GM18498 (cell line): Measurements from ENCODE around the gene SLX9.

Experiments used
- ATAC-seq: cut with Tn5 transposase; IDR thresholded peaks from one replicate; pipeline ENCODE4 v1.9.1; 2021; ENCODE audit warnings: mild to moderate bottlenecking, moderate library complexity; ENCODE audit not compliant: unreplicated experiment

The SLX9 gene

DNA sequence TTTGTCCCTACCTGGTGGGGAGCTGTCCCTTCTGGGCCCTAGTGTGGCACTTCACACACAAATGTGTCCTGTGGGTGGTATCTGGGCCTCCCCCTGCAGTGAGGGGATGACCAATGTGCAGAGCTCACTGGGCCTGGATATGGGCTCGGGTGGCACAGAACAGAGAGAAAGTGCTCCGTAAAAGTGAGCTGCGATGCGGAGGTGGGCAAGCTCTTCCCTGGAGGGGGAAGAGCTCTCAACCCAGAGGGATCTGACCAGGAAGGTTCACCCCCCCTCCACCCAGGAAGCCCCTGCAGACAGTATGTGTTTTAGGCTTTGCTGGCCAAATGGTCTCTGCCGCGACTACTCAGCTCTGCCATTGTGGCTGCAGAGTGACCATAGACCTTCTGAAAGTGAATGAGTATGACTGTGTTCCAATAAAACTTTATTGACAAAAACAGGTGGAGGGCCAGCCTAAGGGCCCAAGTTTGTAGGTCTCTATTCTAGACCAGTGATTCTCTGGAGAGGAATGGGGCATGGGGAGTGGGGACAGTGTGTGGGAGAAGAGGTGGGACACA, 10.5 kb upstream of the SLX9 start:
- no peak for ATAC-seq

DNA sequence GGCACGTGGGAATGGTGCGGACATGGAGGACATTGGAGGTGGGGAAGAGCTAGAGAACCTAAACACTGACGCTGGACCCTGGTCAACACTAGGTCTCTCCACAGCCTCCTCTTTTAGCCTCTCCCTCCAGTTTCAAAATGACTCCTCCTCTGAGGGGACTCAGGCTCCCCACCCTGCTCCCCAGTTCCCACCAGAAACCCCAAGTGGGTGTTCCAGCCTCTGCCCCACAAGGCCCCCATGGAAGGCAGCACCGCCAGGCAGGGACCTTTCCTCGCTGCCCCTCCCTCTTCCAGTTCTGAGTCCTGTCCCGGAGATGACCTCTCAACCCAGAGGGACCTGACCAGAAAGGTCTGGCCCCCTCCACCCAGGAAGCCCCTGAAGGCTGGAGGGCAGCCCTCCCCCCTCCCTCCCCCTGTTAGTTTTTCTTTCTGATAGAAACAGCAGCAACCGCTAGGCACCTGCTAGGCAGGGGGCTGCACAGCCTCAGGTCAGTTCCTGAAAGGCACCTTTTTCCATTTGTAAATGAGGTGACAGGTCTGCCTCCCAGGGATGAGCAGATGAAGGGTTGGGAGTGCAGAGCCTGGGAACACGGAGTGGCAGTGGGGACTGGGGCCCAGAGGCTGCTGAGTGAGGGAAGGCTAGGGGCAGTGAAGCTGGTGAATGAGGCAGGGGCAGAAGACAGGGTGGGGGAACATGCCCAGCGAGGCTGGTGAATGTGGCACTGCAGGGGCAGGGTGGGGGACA, 9.9 kb upstream of the SLX9 start:
- no peak for ATAC-seq

DNA sequence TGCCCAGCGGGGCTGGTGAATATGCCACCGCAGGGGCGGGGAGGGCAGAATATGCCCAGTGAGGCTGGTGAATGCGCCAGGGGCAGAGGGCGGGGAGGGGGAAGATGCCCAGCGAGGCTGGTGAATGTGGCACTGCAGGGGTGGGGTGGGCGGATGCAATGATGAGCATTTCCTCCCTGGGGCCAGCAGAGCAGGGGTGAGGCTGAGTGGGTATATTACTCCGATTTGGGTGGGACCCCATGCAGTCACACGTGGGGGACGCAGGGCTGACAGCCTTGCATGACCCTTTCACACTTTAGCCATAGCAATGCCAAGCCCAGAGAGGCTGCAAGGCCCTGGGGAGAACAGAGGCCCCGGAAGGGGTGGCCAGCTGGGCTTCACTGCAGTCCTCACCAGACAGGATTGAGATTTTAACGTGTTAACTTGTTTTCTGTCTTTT, 9.3 kb upstream of the SLX9 start:
- ATAC-seq: no peak

DNA sequence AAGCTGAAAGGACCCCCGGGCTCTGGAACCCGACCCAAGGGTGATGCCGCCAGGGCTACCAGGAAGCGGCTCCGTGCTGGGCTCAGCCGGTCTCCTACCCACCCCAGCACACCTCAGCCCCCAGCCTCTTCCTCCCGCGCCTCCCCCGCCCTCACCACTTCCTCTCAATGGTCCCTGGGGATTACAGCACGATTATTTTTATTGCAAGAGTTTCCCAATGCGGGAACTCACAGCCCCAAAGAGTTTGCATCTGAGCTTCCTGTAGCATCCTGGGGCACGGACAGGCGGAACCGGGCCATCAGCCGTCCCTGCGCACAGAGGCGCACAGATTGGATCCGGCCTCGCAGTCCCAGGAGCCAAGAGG, 8.7 kb upstream of the SLX9 start:
- ATAC-seq: no peak

DNA sequence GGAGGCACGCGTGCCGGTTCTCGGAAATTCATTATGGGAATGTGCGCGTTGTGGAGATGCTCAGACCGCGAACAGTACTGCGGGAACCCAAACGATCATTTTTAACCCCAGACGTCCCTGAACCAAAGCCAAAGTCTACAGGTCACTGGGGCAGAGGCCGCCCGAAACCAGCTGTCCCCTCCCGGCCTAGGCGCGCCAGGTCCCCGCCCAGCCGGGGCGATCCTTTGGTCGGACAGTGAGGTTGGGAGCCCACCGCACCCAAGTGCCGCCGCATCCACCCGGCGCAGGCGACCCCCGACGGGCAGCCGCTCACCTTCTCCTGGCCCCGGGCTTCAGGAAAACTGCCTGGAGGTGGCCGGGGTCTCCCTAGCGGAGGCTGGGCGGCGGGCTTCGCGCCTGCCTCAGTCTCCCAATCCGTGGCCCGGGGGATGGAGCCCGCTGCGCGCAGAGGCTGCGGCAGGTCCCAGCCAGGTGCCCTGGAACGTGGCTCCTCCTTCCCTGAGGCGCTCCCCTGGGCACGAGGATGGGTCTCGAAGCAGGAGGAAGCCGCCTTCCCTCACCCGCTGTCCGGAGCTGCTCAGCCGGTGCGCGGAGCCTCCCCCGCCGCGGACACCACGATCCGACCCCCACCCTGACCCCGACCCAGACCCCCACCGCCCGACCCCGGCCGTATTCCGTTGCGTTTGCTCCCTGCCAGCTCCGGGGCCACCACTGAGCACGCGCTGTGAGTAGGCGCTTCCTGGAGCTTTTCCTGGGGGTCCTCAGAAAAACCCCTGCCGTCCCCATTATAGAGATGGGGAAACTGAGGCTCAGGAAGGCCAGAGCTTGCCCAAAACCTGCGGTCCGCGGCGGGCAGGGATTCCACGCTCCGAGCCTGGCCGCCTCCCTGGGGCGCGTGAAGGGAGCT, 8.1 kb upstream of the SLX9 start:
- ATAC-seq: no peak

DNA sequence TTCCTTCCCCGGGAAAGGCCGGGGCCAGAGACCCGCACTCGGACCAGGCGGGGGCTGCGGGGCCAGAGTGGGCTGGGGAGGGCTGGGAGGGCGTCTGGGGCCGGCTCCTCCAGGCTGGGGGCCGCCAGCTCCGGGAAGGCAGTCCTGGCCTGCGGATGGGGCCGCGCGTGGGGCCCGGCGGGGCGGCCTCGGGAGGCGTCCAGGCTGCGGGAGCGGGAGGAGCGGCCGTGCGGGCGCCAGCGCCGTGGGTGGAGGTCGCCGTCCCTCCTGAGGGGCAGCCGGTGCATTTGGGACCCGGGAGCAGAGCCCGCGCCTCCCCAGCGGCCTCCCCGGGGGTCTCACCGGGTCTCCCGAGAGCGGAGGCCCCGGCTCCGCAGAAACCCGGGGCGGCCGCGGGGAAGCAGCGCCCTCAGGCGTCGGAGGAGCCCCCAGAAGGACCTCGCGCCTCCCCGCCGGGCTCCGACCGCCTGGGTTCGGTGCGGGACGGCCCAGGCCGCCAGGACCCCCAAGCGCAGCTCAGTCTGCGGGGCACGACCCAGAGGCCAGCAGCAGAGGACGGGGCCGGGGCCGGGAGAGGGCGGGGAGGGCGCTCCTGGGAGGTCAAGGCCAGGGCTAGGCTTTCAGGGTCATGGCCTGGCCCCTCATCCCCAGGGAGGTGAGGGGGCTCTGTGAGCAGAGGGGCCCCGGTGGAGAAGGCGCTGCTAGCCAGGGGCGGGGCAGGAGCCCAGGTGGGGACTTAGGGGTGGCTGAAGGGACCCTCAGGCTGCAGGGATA, 7.2 kb upstream of the SLX9 start:
- ATAC-seq: no peak

DNA sequence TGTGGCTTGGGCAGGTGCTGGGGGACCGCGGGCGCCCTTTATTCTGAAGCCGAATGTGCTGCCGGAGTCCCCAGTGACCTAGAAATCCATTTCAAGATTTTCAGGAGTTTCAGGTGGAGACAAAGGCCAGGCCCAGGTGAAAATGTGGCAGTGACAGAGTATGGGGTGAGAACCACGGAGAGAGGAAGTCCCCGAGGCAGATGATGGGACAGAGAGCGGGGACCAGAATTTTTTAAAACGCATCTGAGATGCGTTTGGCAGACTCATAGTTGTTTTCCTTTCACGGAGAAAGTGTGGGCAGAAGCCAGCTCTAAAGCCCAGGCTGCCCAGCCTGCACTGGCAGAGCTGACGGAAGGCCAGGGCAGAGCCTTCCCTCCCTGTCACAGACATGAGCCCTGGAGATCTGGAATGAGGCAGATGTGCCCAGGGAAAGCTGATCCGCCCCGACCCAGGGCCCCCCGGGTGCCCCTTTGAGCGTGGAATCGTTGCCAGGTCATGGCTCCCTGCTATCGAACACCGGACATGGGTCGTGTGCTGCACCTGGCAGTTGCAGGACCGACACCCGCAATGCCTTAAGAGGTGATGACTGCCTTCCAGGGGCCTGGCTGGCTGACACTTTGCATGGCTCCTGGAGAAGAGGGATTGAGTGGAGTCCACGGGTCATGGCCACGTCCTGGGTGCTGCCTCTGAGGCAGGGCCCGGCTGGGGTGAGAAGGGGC, 6.5 kb upstream of the SLX9 start:
- ATAC-seq: no peak

DNA sequence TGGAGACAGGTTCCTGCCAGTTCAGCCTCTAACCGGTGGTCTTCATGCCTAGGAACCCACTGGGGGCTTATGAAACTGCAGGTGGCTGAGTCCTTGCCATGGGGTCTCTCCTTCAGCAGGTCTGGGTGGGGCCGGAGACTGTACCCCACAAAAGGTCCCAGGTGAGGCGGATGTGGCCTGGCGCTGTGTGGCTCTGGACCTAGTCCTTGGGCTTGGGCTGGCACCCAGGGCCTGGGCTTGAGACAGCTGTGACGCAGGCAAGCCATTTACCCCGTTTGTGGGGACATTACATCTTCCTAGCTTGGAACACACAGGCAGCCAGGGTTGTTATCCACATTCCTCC, 5.9 kb upstream of the SLX9 start:
- ATAC-seq: no peak

DNA sequence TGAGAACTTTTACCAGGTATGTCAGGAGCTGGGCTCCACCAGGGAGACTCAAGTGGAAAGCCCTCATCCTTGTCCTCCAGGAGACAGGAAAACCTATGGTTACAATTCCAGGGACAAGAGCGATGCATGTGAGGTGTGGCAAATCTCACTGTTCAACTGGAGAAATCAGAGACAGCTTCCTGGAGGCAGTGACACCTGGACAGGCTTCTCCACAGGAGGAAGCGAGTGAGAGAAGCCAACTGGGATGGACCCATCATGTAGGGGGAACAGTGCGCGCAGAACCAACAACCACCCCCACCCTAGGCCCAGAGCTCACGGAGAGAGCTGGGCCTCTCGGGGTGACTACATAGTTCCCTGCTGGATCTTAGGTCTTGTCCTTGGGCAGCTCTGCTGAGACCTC, 5.6 kb upstream of the SLX9 start:
- ATAC-seq: no peak

DNA sequence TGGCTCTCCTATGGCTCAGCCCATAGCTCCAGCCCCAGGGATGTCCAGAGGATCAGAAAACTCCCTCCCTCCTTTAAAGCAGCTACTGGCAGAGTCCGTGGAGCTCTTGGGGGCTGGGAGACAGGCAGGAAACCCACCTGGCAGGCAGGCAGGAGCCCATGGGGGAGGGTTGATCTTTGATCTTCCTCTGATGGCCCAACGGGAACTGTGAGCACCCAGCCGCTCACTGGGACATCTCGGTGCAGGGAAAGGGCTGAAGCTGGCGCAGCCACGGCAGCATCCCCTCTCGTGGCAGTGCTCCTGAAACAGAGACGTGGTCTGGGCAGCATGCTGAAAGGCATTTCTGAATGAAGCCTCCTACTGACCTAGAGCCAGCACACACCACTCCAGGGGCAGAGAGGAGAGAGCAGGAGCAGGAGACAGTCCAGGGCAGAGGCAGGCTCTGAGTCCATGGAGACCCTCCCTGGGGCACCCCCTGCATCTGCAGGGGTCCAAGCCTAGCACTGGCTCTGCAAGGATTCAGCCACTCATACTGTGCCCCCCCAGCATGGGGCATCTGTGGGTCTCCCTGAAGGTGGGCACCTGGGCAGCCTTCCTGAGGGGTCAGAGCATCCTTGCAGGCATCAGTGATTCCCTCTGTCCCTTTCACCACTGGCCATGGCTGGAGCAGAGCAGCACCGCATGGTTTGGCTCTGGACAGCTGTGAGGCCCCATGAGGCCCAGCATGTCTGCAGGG, 4.9 kb upstream of the SLX9 start:
- no peak for ATAC-seq

DNA sequence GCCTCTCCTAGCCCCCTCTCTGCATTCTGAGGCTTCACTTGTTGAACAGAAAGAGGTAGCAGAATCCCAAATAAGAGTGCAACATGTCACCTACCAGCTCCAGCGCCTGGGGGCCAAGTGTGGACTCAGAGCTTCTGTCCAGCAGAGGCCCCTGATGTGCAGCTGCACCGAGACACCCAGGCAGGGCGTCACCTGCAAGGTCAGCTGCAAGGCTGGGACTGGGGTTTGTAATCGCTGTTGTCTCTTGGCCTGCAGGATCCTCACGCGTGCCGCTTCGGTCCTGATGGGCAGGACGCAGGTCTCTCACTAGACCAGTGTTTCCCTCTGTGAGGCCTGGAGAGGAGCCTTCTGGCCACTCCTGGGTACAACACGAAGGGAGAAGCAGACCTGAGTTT, 4.3 kb upstream of the SLX9 start:
- ATAC-seq: no peak

DNA sequence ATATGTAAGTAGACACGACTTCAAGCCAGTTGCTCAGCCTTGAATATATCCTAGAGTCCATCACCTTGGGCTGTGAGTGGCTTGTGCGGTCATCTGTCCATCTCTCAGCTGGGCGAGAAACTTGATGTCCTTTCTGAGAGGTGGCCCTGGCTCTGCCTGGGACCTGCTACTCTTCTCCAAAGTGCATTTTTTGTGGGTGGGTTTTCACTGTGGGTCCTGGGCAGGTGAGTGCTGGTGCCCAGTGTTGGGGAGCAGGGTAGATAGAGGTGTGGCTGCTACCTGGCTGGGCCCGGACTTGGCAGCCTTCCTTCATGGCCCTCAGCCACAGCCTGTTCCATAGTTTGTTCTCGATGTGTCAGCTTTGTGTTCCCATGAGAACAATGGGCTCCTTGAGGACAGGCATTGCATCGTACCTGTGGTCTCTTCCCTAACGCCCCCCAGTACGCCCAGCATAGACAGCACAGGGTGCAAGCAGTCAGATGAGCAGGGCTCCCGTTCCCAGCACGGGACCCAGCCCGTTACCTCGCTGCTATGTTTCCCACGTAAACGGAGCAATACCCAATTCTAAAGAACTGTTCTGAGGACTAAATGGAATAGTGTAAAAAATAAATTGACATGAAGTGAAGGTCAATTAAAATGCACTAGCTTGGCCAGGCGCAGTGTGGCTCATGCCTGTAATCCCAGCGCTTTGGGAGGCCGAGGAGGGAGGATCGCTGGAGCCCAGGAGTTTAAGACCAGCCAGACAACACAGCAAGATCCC, 877 bp upstream of the SLX9 start:
- no peak for ATAC-seq

DNA sequence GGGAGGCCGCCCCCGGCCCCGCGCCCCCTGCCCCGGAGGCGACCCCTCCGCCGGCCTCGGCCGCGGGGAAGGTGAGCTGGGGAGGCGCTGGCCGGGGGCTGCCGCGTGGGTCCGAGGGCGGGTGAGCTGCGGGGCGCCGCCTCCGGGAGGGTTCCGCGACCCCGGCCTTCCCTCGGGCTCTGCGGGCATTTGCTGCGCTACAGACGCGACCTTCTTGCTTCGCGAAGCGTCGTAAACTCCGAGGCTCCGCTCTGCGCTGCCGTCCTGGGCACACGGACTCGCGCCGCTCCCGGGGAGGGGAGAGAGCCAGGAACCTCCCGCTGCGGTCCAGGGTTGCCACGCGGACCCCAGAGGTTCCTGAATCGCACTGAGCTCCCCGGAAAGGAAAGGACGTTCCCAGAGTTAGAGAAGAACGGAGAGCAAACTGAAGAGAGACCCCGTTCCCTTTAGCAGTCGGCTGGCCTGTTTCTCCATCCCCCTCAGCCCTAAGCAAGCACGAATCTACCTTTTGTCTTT, 345 bp downstream of the SLX9 start:
- ATAC-seq: peak; percentile 40

DNA sequence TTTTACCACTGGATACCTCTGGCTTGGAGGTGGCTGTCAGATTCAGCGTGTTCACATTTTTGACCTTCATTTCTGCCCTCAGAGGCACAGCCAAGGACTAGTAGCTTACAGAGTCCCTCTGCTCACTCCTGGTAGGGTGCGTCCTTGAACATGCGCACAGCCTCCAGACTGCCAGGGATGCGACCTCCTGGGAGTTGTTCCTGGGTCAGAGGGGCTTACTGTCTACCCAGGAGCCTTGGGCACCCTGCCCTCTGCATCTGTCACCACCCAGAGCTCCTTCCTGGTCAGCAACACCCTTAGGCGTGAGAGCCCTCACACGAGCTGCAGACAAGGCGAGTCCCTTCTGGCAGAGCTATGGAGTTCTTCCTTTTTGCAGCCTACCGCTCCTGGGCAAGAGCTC, 1.7 kb downstream of the SLX9 start:
- ATAC-seq: no peak

DNA sequence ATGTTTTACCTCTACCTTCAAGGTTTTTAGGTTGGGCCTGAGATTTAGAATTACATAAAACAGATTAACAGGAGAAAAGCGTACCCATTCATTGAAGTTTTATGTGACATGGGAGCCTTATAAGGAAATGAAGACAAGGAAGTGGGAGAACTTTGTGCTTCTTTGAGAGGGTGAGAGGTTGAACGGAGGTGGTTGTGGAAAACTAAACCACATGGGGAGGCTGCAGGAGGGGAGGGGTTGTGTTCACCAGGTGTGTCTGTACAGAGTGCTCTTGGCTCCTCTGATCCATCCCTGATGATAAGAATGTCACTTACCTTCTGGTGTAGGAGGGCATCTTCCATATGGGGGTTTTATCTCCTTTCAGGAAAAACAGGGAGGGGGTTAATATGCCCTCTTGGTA, 2.7 kb downstream of the SLX9 start:
- no peak for ATAC-seq

DNA sequence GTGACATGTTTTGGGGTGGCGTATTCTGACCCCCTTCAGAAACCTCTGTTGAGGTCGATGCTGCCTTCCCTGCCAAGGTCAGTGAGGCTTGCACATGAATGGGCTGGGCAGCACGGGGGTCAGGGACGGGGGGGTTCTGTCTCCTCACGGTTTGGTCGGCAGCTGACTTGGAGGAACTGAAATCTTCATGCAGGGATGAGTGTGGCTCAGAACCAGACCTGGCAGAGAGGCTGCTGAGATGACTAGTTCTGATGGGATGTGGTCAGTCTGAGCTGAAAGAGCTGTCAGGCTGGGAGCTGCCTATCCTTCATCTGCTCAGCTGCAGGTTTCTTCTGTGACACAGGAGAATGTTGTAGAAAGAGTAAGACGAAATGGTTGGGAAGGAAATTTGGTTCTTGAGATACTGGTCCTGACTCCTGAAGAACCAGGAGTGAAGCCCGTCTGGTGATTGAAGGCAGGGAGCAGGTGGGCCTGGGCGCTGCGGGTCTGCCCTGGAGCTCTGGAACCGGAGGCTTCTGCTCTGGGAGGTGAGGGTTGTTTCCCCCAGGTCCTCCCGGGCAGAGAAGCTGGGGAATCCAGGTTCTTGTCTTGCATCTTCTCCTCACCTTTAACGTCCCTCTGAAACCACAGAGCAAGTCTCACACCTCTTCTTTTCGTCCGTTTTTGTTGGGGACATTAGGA, 3.3 kb downstream of the SLX9 start:
- ATAC-seq: no peak

DNA sequence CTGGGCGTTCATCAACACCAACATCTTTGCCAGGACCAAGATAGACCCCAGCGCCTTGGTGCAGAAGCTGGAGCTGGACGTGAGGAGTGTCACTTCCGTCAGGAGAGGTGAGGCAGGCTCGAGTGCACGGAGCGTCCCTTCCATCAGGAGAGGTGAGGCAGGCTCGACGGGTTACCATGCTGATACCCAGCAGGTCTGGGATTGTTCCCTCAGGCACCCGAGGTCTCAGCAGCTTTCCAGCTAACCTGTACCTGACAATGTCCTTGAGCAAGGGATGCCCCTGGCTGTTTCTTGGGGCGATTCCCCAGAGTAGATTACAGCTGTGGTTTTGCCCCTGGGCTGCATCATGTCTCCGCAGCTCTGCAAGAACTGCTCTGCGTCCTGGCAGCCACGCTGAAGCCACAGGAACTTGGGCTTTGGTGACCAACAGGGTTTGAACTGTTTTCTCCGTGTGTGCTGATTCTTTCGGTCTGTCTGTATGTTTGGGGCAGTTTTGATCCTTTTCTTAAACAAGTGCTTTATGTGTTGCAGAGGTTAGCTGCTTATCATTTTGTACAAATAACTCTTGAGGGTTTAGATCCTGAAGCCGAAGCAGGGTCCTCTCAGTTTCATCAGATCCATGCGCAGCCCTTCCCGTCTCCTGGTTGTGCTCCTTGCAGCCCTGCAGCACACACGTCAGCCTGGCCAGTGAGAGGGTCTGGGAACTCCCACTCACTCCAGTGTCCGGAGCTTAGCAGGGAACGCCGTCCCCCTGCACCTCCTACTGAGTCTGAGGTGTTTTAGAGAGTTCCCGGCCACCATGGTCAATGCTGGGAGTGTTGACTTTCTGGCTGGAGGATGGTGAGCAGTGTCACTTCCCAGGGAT, 4.1 kb downstream of the SLX9 start:
- ATAC-seq: no peak

DNA sequence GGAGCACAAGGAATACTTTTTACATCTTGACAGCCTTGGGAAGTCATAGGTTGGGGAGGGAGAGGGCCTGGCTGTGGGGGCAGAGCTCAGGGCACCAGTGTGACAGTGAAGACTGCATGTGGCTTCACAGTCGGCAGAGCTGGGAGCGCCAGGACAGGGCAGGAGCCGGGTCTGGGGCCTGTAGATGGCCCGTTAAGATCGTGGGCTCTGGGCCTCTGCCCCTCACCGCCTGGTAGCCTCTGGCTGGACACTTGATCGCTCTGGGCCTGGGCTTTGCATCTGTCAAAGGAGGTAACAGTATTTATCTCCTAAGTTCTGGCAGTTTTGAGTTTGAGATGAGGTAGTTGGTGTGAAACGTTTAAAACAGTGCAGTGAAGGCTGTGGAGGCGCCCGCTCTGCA, 4.8 kb downstream of the SLX9 start:
- ATAC-seq: no peak
